WI38 (cell line): ENCODE data around the gene LRRFIP2.

ENCODE experiments used
- H3K4me3 ChIP-seq: 2 replicates; pipeline ENCODE4 v1.5.1; 2011; ENCODE audit warnings: low read depth, mild to moderate bottlenecking, control low read depth, low read length
- CTCF ChIP-seq: IDR thresholded peaks from 2 replicates; pipeline ENCODE4 v1.5.1; 2012; ENCODE audit warnings: low read depth, mild to moderate bottlenecking, control low read depth, low read length

Gene LRRFIP2

GRCh38 chr3:37117548-37117947, 56.8 kb downstream of the LRRFIP2 start:
- H3K4me3 ChIP-seq, result no peak overlapping the region
- TF ChIP-seq CTCF, result no peak

- no peak for TF ChIP-seq CTCF
- no peak overlapping the region for H3K4me3 ChIP-seq
Measured at GRCh38 chr3:37116998-37117397, 57.4 kb downstream of the LRRFIP2 start.

DNA sequence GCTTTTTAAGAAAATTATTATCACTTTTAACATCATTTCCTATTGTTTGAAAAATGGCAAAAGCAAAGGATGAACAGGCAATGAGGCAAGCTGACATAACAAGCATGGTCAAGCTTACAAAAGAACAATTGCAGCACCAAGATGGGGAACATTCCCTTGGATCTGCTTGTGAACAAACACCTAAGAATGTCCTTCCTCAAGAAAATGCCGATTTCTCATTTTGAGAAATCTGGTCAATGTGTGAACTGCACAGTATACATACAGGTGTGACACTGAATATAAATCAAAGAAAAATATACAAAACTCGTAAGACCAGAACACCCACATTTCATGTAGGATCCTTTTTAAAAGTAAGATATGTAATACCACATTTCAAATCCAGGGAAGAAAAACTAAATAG, 58.9 kb downstream of the LRRFIP2 start:
- no peak for TF ChIP-seq CTCF

GRCh38 chr3:37114251-37115145, 59.9 kb downstream of the LRRFIP2 start:
- no peak overlapping the region for H3K4me3 ChIP-seq
- no peak for TF ChIP-seq CTCF

More for the DNA sequence above, 58.9 kb downstream of the LRRFIP2 start:
- H3K4me3 ChIP-seq, result no peak overlapping the region

- TF ChIP-seq CTCF, result no peak
- no peak overlapping the region for H3K4me3 ChIP-seq
Measured at GRCh38 chr3:37112987-37113386, 61.4 kb downstream of the LRRFIP2 start.

DNA sequence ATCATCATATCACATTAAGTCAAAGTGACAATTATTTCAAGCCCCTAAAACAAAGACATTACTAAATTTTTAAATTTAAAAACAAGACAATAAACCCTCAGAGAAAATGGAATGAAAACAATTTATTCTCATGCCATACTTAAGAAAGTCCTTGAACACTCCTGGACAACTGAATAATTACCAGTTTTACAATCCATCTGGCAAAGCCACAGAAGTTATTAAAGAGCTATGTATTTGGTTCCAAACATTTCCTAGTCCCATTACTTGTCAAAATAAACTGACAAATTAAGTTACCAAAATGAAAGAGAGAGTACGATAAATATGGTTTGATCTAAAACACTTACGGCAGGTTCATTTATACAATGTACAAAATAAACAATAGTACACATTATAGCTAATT, 63.2 kb downstream of the LRRFIP2 start:
- H3K4me3 ChIP-seq, result no peak overlapping the region
- TF ChIP-seq CTCF, result no peak

DNA sequence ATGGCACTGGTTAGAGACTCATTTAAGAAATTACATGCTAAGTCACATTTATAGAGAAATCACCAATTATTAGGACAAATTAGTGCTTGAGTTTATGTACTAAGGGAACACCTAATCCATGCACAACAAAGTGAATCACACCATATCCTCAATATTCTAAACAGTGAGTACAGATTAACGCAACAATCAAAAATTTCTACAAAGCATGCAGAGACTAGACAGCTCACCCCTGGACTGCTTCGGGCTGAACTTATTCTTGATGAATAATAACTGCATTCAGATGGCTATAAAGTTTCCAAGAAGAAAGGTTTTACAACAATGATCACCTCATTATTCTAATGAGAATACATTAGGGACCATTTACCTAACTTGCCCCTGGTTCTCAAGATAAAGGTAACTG, 66.5 kb downstream of the LRRFIP2 start:
- no peak for TF ChIP-seq CTCF
- no peak overlapping the region for H3K4me3 ChIP-seq
